ENCODE results near the gene FAF1.

DNA sequence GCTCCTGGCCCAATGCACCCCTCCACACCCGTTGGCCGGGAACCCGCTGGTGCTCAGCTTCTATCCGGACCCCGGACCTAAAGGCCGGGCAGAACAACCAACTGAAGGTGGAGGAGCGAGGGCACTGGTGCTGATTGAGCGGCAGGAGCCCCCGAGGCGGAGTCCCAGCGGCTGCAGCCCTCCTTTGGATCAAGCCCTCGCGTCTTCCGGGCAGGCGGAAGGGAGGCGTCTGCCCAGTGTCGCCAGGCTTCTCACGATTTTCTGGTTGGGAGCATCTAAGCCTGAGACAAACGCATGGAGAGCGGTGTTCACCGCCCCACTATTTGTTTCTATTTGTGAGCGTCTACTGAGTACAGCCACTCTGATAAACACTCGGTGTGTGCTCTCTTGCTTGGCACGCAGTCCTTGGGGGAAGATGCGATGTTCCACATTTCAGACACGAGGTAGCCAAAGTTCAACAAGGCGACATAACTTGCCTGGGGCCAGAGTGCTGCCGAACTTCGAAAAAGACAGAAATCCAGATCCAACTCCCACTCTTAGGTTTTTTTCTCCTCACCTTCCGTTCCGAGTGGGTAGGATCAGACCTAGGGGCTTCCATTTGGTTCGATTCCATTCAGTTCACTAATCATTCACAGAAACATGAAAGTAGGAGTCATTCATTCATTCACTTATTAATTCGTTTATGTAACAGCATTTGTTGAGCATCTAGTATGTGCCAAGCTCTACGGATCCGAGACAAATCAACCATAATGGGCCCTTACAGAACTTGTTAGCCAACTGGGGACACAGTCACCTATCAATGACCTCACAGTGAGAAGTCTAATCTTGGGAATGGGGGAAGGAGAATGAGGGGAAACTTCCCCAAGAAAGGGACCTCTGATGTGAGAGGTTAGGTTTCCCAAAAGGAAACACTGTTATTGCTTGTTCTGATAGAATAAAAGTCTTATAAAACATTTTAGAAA is 532.0 kb downstream of the FAF1 start:
- TF ChIP-seq GATA2 (IDR thresholded peaks at IDR 0.05; ENCODE audit: low read depth, low read length) (no peak), GATA3 (IDR thresholded peaks at IDR 0.05; ENCODE audit: low read depth, low read length) (no peak)

All from SH-SY5Y (cell line).